CD4-positive, alpha-beta memory T cell (primary cell): ENCODE results near the gene SLC44A2. TPM values are rescaled to one million over a fixed set of nuclear protein-coding genes. Genes with fewer than 3 reads are reported as not detected.

Experiments used
- CTCF ChIA-PET: fragments of 350-600 bp; sonication (Branson Sonifier 250); formaldehyde crosslinking; loops from one replicate; lab custom pipeline; 2021; ENCODE audit warnings: inconsistent platforms; ENCODE audit not compliant: partially characterized antibody; lab: Charles Lee
- POLR2A ChIA-PET: fragments of 350-600 bp; sonication (Branson Sonifier 250); formaldehyde crosslinking; loops from one replicate; lab custom pipeline; 2021; ENCODE audit not compliant: partially characterized antibody; lab: Charles Lee
- DNase-seq, 5 donors: peaks; one replicate each; pipeline versions ENCODE4 v3.0.0 to v3.0.0-alpha.2; 2020 to 2022; ENCODE audit warnings: mixed read lengths in 1 of 5
- H3K27ac ChIP-seq: one replicate; pipeline ENCODE4 v1.7.0; 2013; ENCODE audit warnings: low read depth, low read length
- H3K27me3 ChIP-seq: 2 replicates; pipeline ENCODE4 v1.7.0; 2013; ENCODE audit warnings: mild to moderate bottlenecking, low read length, moderate library complexity; ENCODE audit not compliant: insufficient read depth
- H3K36me3 ChIP-seq: 2 replicates; pipeline ENCODE4 v1.7.0; 2013; ENCODE audit warnings: mild to moderate bottlenecking, low read length, moderate library complexity; ENCODE audit not compliant: insufficient read depth
- H3K4me1 ChIP-seq: 2 replicates; pipeline ENCODE4 v1.7.0; 2013; ENCODE audit warnings: mild to moderate bottlenecking, low read length, moderate library complexity; ENCODE audit not compliant: insufficient read depth
- H3K4me3 ChIP-seq, 2 donors: one replicate each; pipeline ENCODE4 v1.7.0; 2013; ENCODE audit warnings: low read length in 2 of 2, mild to moderate bottlenecking in 1 of 2
- H3K9me3 ChIP-seq, 2 donors: one replicate each; pipeline ENCODE4 v1.7.0; 2013; ENCODE audit warnings: low read length in 2 of 2, control low read depth in 1 of 2; ENCODE audit not compliant: control insufficient read depth in 1 of 2
- H3K27ac Mint-ChIP-seq, 7 donors: one replicate each; pipeline ENCODE4 v1.8.0; 2020 to 2021; ENCODE audit warnings: mixed read lengths in 7 of 7, mild to moderate bottlenecking in 6 of 7, inconsistent platforms in 3 of 7, moderate library complexity in 3 of 7
- H3K27me3 Mint-ChIP-seq, 2 donors: one replicate each; pipeline ENCODE4 v1.8.0; 2020 to 2021; ENCODE audit warnings: mixed read lengths in 2 of 2
- H3K36me3 Mint-ChIP-seq, 2 donors: one replicate each; pipeline ENCODE4 v1.8.0; 2020 to 2021; ENCODE audit warnings: mixed read lengths in 2 of 2, inconsistent platforms in 1 of 2, mild to moderate bottlenecking in 1 of 2
- H3K4me1 Mint-ChIP-seq, 4 donors: one replicate each; pipeline ENCODE4 v1.8.0; 2020 to 2021; ENCODE audit warnings: mixed read lengths in 4 of 4, mild to moderate bottlenecking in 1 of 4
- H3K4me3 Mint-ChIP-seq, 8 donors: one replicate each; pipeline ENCODE4 v1.8.0; 2020 to 2021; ENCODE audit warnings: mixed read lengths in 8 of 8, mild to moderate bottlenecking in 7 of 8, moderate library complexity in 6 of 8, inconsistent platforms in 3 of 8
- H3K9me3 Mint-ChIP-seq, 8 donors: one replicate each; pipeline ENCODE4 v1.8.0; 2020 to 2021; ENCODE audit warnings: mixed read lengths in 8 of 8, mild to moderate bottlenecking in 5 of 8, inconsistent platforms in 3 of 8, moderate library complexity in 1 of 8
- intact Hi-C: fragments of 100-400 bp; cut with micrococcal nuclease; formaldehyde crosslinking; loops from one replicate; pipeline ENCODE4 v1.15.1; 2023
- polyA plus RNA-seq, 2 donors: library from polyadenylated mRNA; unstranded; fragments of 300-500 nt; fragmentation: Illumina TruSeq; gene quantifications; one replicate each; pipeline ENCODE4 v1.2.3, GENCODE V29; 2021
- total RNA-seq, 2 experiments: library from RNA; stranded (reverse); gene quantifications; one replicate each; pipeline ENCODE4 v1.2.3, GENCODE V29; 2021

SLC44A2 gene
- total and polyA plus RNA-seq, 4 experiments from 2014 or later, result 195 to 284 (median 204) TPM

DNA sequence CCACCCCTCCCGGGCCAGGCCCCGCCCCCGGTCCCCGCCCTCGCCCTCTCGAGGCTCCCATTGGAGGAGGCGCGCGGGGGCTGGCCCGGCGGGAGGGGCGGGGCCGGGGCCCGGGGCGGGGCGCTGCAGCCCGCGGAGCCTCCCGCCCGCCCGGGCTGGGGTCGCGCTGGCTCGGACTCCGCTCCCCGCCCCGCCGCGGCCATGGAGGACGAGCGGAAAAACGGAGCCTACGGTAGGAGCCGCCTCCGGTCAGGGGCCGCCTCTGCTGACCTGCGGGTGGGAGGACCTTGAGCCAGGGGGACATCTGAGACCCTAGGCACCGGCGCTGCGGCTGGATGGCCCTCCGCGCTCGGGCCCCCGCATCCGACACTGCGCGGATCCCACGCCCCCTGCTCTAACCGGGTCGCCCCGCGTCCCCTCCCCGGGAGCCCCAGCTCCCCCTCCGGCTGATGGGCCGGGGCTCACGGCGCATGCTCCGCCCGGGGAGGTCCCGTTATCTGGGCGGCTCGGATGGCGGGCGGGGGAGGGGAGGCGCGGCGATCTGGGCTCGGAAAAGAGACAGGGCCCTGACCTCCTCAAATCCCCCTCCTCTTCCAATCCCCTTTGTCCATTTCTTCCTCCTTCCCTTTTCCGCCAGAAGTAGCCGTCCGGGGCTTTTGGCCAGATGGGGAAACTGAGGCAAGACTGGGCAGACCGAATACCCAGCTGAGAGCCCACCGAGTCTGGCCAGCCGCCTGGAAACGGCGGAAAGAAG lies 22.8 kb upstream of the SLC44A2 start:
- H3K4me3 ChIP-seq, result peak overlapping the region; percentile 85 to 94
- Mint-ChIP-seq H3K4me3 (peak overlapping the region; percentile 98 to 99 (median 99)), H3K4me1 (peaks cover 17 to 34% (median 21%) of the 10 kb centered on the region in 4 donors), H3K27ac (peak overlapping the region; percentile 99 to 100 (median 100)), H3K36me3 (peaks cover 0 to 12% of the 10 kb centered on the region in 2 donors), H3K27me3 (no peaks in the 10 kb centered on the region), H3K9me3 (peaks cover 0 to 2% (median 0%) of the 10 kb centered on the region in 8 donors)
- H3K27ac ChIP-seq, result peak overlapping the region; percentile 96
- no peaks in the 10 kb centered on the region for H3K36me3 ChIP-seq
- CTCF ChIA-PET, result interaction anchor here (0.7 to 7.5 kb wide), 9 partner anchors 8 to 97 kb away, joined by 3 to 53 read pairs (median 3); no protein-coding TSS in a partner anchor
- peaks cover 29% of the 10 kb centered on the region for H3K4me1 ChIP-seq
- no peaks in the 10 kb centered on the region for H3K9me3 ChIP-seq
- POLR2A ChIA-PET, result interaction anchor here (0.8 to 4.6 kb wide), 26 partner anchors 10 to 269 kb away, joined by 3 to 65 read pairs (median 6); partner anchors contain the start of genes CDKN2D, KRI1, QTRT1 and SLC44A2
- H3K27me3 ChIP-seq, result no peaks in the 10 kb centered on the region
- intact Hi-C loops, result loop anchor here (1.0 to 5.0 kb wide), 3 partner anchors 21 to 52 kb away; partner anchors contain the start of genes CDKN2D, ILF3 and KRI1
- peak; percentile 82 to 84 (median 84) for DNase-seq

DNA sequence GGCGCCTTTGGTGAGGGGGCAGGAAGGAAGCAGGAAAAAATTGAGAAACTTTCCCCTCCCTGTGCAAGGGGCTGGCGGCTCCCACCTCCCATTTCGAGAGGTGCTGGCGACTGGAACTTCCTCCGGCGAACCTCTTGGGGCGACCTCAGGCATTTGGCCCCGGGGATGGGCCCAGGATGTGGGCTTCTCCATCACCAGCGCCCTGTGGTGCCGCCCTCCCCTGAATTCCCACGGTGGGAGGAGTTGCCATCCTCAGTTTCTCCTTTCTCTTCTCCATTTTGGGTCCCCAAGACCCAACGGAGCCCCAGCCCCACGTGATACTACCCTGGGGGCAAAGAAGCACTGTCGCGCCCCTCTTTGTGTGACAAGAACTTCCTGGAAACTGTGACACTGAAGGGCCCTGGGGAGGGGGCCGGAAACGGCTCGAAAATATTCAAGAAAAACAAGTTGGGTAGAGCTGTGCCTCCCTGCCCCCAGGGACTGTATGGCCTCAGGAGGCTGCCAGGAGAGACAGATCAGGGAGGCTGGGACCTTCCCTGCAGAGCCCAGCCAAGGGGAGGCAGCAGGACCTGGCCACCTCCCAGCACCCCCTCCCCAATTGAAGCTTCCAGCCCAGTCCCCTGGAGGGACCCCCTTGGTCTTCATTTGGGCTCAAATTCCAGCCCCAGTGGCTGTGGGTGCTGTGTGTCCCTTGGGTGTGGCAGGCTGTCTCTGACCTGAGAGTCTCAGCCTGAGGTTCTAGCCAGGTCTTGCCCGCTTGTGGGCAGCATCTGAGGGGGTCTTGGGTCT lies 22.1 kb upstream of the SLC44A2 start:
- Mint-ChIP-seq H3K4me3 (peak overlapping the region; percentile 98 to 99 (median 99)), H3K27ac (peak overlapping the region; percentile 99 to 100 (median 100)), H3K4me1 (peaks cover 17 to 34% (median 21%) of the 10 kb centered on the region in 4 donors), H3K36me3 (peaks cover 0 to 12% of the 10 kb centered on the region in 2 donors), H3K27me3 (no peaks in the 10 kb centered on the region), H3K9me3 (peaks cover 0 to 2% (median 0%) of the 10 kb centered on the region in 8 donors)
- peak; percentile 76 to 93 (median 84) for DNase-seq
- ChIA-PET CTCF (interaction anchor here (0.6 to 7.5 kb wide), 7 partner anchors 13 to 46 kb away, joined by 3 to 53 read pairs (median 3); no protein-coding TSS in a partner anchor), POLR2A (interaction anchor here (0.7 to 4.6 kb wide), 29 partner anchors 9 to 1688 kb away, joined by 3 to 65 read pairs (median 7); partner anchors contain the start of genes CDKN2D, DNM2, KRI1 and QTRT1)
- H3K4me1 ChIP-seq, result peaks cover 29% of the 10 kb centered on the region
- peak overlapping the region; percentile 96 for H3K27ac ChIP-seq
- H3K4me3 ChIP-seq, result peak overlapping the region; percentile 85 to 94
- no peaks in the 10 kb centered on the region for H3K9me3 ChIP-seq
- intact Hi-C loops, result loop anchor here (1.0 to 5.0 kb wide), 3 partner anchors 22 to 51 kb away; partner anchors contain the start of genes CDKN2D, ILF3 and KRI1
- H3K27me3 ChIP-seq, result no peaks in the 10 kb centered on the region
- H3K36me3 ChIP-seq, result no peaks in the 10 kb centered on the region

GRCh38 chr19:10603873-10604459 lies 21.4 kb upstream of the SLC44A2 start:
- peak; percentile 40 to 69 (median 57) for DNase-seq
- Mint-ChIP-seq H3K4me3 (peak overlapping the region; percentile 98 to 99 (median 99)), H3K9me3 (peaks cover 0 to 2% (median 0%) of the 10 kb centered on the region in 8 donors), H3K27ac (peak overlapping the region; percentile 99 to 100 (median 100)), H3K36me3 (peaks cover 0 to 12% of the 10 kb centered on the region in 2 donors), H3K4me1 (peaks cover 17 to 34% (median 21%) of the 10 kb centered on the region in 4 donors), H3K27me3 (no peaks in the 10 kb centered on the region)
- ChIA-PET CTCF (interaction anchor here (0.6 to 7.5 kb wide), 9 partner anchors 12 to 125 kb away, joined by 3 to 53 read pairs (median 3); partner anchors contain the start of gene QTRT1), POLR2A (interaction anchor here (0.7 to 4.6 kb wide), 29 partner anchors 8 to 1687 kb away, joined by 3 to 65 read pairs (median 7); partner anchors contain the start of genes CDKN2D, DNM2, KRI1 and QTRT1)
- Histone ChIP-seq H3K27ac (peak overlapping the region; percentile 96), H3K4me3 (peak overlapping the region; percentile 85 to 94), H3K36me3 (no peaks in the 10 kb centered on the region), H3K4me1 (peaks cover 29% of the 10 kb centered on the region), H3K9me3 (no peaks in the 10 kb centered on the region), H3K27me3 (no peaks in the 10 kb centered on the region)
- intact Hi-C loops, result loop anchor here (1.0 to 5.0 kb wide), 4 partner anchors 23 to 50 kb away; partner anchors contain the start of genes CDKN2D, ILF3 and KRI1

DNA sequence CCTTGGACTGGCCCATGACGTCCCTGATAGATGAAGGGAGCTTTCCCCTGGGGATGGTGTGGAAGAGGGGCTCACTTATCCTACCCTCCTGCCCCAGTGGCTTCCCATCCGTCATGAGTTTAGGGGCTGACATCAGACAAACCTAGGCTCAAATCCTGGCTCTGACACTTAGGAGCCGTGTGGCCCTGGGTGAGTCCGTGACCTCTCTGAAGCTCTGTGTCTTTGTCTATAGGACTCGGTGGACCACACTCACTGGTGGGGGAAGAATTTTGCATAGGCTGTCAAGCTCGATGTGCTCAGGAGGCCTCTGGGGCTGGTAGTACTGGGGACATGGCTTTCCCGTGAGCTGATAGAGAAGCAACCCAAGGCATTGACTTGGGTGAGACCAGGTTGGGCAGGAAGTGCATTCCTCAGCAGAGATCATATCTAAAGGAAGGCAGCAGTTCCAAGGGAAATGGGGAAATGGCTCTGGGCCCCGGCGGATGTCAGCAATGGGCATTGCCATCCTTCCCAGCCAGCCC lies 20.8 kb upstream of the SLC44A2 start:
- DNase-seq, result peak in 2 of 5 donors; percentile 22 to 47
- Mint-ChIP-seq H3K4me3 (peak overlapping the region; percentile 98 to 99 (median 99)), H3K9me3 (peaks cover 0 to 2% (median 0%) of the 10 kb centered on the region in 8 donors), H3K36me3 (peaks cover 0 to 12% of the 10 kb centered on the region in 2 donors), H3K27me3 (no peaks in the 10 kb centered on the region), H3K27ac (peak overlapping the region; percentile 99 to 100 (median 100)), H3K4me1 (peaks cover 17 to 34% (median 21%) of the 10 kb centered on the region in 4 donors)
- Histone ChIP-seq H3K36me3 (no peaks in the 10 kb centered on the region), H3K9me3 (no peaks in the 10 kb centered on the region), H3K4me3 (peak overlapping the region; percentile 85 to 94), H3K27ac (peak overlapping the region; percentile 96), H3K4me1 (peaks cover 29% of the 10 kb centered on the region), H3K27me3 (no peaks in the 10 kb centered on the region)
- CTCF ChIA-PET, result interaction anchor here (0.6 to 7.5 kb wide), 10 partner anchors 12 to 125 kb away, joined by 3 to 53 read pairs (median 4); partner anchors contain the start of gene QTRT1
- intact Hi-C loops, result loop anchor here (1.0 to 5.0 kb wide), 2 partner anchors 37 to 40 kb away; partner anchors contain the start of genes CDKN2D and KRI1
- POLR2A ChIA-PET, result interaction anchor here (1.0 to 4.6 kb wide), 22 partner anchors 8 to 1687 kb away, joined by 3 to 65 read pairs (median 14); partner anchors contain the start of genes CDKN2D, KRI1, QTRT1 and S1PR5

DNA sequence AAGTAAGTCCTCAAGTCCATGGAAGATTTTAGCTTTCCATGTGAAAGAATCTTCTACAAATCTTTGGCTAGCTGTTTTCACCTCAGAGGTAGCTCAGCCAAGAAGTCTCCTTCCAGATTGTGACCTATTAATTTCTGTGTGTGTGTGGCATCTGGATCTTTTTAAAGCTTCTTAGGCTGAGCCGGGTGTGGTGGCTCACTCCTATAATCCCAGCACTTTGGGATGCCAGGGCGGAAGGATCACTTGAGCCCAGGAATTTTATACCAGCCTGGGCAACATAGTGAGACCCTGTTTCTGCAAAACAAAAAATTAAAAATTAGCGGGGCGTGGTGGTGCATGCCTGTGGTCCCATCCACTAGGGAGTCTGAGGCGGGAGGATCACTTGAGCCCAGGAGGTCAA lies 13.4 kb upstream of the SLC44A2 start:
- no peaks in the 10 kb centered on the region for H3K27me3 ChIP-seq
- H3K36me3 ChIP-seq, result peaks cover 5% of the 10 kb centered on the region
- POLR2A ChIA-PET, result interaction anchor here (1.0 to 2.4 kb wide), 3 partner anchors 9 to 15 kb away, joined by 3 to 17 read pairs (median 4); no protein-coding TSS in a partner anchor
- H3K27ac Mint-ChIP-seq, result peak overlapping the region in 1 of 7 donors; percentile 77
- peaks cover 0 to 2% (median 0%) of the 10 kb centered on the region in 8 donors for H3K9me3 Mint-ChIP-seq
- peaks cover 8 to 37% (median 24%) of the 10 kb centered on the region in 4 donors for H3K4me1 Mint-ChIP-seq
- no peaks in the 10 kb centered on the region for H3K9me3 ChIP-seq
- CTCF ChIA-PET, result interaction anchor here (2.5 to 3.6 kb wide), 2 partner anchors 31 to 32 kb away, joined by 11 to 18 read pairs; no protein-coding TSS in a partner anchor
- H3K4me3 ChIP-seq, result no peak overlapping the region
- peaks cover 4 to 9% of the 10 kb centered on the region in 2 donors for H3K36me3 Mint-ChIP-seq
- peaks cover 30% of the 10 kb centered on the region for H3K4me1 ChIP-seq
- H3K4me3 Mint-ChIP-seq, result no peak overlapping the region
- H3K27me3 Mint-ChIP-seq, result no peaks in the 10 kb centered on the region
- no peak for DNase-seq
- intact Hi-C loops, result no loop called here
- no peak overlapping the region for H3K27ac ChIP-seq
